ENCODE measurements around the gene JUN. TPM values are rescaled to one million over a fixed set of nuclear protein-coding genes. Genes with fewer than 3 reads are reported as not detected.

Gene JUN
- polyA plus RNA-seq, 3 donors, result 29.3 to 330 (median 31.3) TPM

- Mint-ChIP-seq H3K4me1 (peaks cover 20% of the 10 kb centered on the region), H3K27ac (no peak overlapping the region), H3K27me3 (ENCODE audit: low read depth in 3 of 3) (peaks cover 0 to 4% (median 1%) of the 10 kb centered on the region in 3 donors), H3K36me3 (peaks cover 2 to 3% of the 10 kb centered on the region in 2 donors), H3K9me3 (peaks cover 3 to 24% (median 21%) of the 10 kb centered on the region in 7 donors), H3K4me3 (no peak overlapping the region)
- TF ChIP-seq CTCF (IDR thresholded peaks at IDR 0.05), result no peak
- peaks cover 8 to 17% of the 10 kb centered on the region in 2 donors for H3K9me3 ChIP-seq (replicated peaks in 1 of 2; ENCODE audit: control insufficient read depth in 1 of 2, insufficient read depth in 1 of 2, low read length in 2 of 2)
- H3K9ac ChIP-seq (ENCODE audit: insufficient read depth, low read length, poor library complexity, severe bottlenecking), result no peak overlapping the region
- H3K4me3 ChIP-seq (replicated peaks in 1 of 3; ENCODE audit: low read depth in 2 of 3, low read length in 3 of 3), result no peak overlapping the region
- WGBS (ENCODE audit: insufficient coverage), result no CpG with 5 or more reads among the region's 1 CpG
- H4K20me1 ChIP-seq (ENCODE audit: insufficient read depth, low read length), result no peaks in the 10 kb centered on the region
- no peak overlapping the region for H3K27ac ChIP-seq (ENCODE audit: low read depth in 1 of 2, low read length in 2 of 2)
- no peaks in the 10 kb centered on the region for H3K79me2 ChIP-seq (ENCODE audit: insufficient read depth, low read length)
- no peaks in the 10 kb centered on the region for H3K27me3 ChIP-seq (ENCODE audit: control insufficient read depth in 2 of 2, insufficient read depth in 2 of 2, low read length in 2 of 2)
- H3K4me1 ChIP-seq (ENCODE audit: control insufficient read depth in 1 of 2, insufficient read depth in 2 of 2, low read length in 2 of 2), result peaks cover 17 to 19% of the 10 kb centered on the region in 2 donors
- H2AFZ ChIP-seq (ENCODE audit: insufficient read depth, low read depth, low read length, poor library complexity, severe bottlenecking), result no peak overlapping the region
- intact Hi-C loops (cut with micrococcal nuclease), result no loop called here
- no peaks in the 10 kb centered on the region for H3K36me3 ChIP-seq (replicated peaks in 1 of 2; ENCODE audit: control insufficient read depth in 1 of 2, insufficient read depth in 2 of 2, low read length in 2 of 2)
- H3K4me2 ChIP-seq (replicated peaks; ENCODE audit: extremely low read depth, low read length, poor library complexity, severe bottlenecking), result no peak overlapping the region
- DNase-seq, result no peak
Measured at GRCh38 chr1:58830291-58830690, 46.4 kb upstream of the JUN start.

- H3K79me2 ChIP-seq (ENCODE audit: insufficient read depth, low read length), result no peaks in the 10 kb centered on the region
- Mint-ChIP-seq H3K9me3 (peaks cover 3 to 24% (median 21%) of the 10 kb centered on the region in 7 donors), H3K4me3 (no peak overlapping the region), H3K27ac (no peak overlapping the region), H3K36me3 (peaks cover 2 to 3% of the 10 kb centered on the region in 2 donors), H3K27me3 (ENCODE audit: low read depth in 3 of 3) (peaks cover 0 to 4% (median 1%) of the 10 kb centered on the region in 3 donors), H3K4me1 (peaks cover 20% of the 10 kb centered on the region)
- H2AFZ ChIP-seq (ENCODE audit: insufficient read depth, low read depth, low read length, poor library complexity, severe bottlenecking), result no peak overlapping the region
- no peaks in the 10 kb centered on the region for H3K27me3 ChIP-seq (ENCODE audit: control insufficient read depth in 2 of 2, insufficient read depth in 2 of 2, low read length in 2 of 2)
- peaks cover 8 to 17% of the 10 kb centered on the region in 2 donors for H3K9me3 ChIP-seq (replicated peaks in 1 of 2; ENCODE audit: control insufficient read depth in 1 of 2, insufficient read depth in 1 of 2, low read length in 2 of 2)
- no peaks in the 10 kb centered on the region for H4K20me1 ChIP-seq (ENCODE audit: insufficient read depth, low read length)
- intact Hi-C loops (cut with micrococcal nuclease), result no loop called here
- TF ChIP-seq CTCF (IDR thresholded peaks at IDR 0.05), result no peak
- no peak for DNase-seq
- H3K4me3 ChIP-seq (replicated peaks in 1 of 3; ENCODE audit: low read depth in 2 of 3, low read length in 3 of 3), result no peak overlapping the region
- no peak overlapping the region for H3K9ac ChIP-seq (ENCODE audit: insufficient read depth, low read length, poor library complexity, severe bottlenecking)
- peaks cover 17 to 19% of the 10 kb centered on the region in 2 donors for H3K4me1 ChIP-seq (ENCODE audit: control insufficient read depth in 1 of 2, insufficient read depth in 2 of 2, low read length in 2 of 2)
- H3K27ac ChIP-seq (ENCODE audit: low read depth in 1 of 2, low read length in 2 of 2), result no peak overlapping the region
- no peaks in the 10 kb centered on the region for H3K36me3 ChIP-seq (replicated peaks in 1 of 2; ENCODE audit: control insufficient read depth in 1 of 2, insufficient read depth in 2 of 2, low read length in 2 of 2)
- 75% methylated on average over 1 of the region's 1 CpG for WGBS (ENCODE audit: insufficient coverage)
- no peak overlapping the region for H3K4me2 ChIP-seq (replicated peaks; ENCODE audit: extremely low read depth, low read length, poor library complexity, severe bottlenecking)
Measured at GRCh38 chr1:58829866-58830265, 46.0 kb upstream of the JUN start.

Measured in CD14-positive monocyte (primary cell).